GM12801 (cell line): ENCODE measurements around the gene USP32.

Experiments
- TF ChIP-seq, protein P1 (sequence below): IDR thresholded peaks from one replicate; pipeline ENCODE4 v1.5.1; 2011; ENCODE audit warnings: control low read depth; ENCODE audit not compliant: insufficient read length; ENCODE audit errors: extremely low read depth

Gene USP32

DNA sequence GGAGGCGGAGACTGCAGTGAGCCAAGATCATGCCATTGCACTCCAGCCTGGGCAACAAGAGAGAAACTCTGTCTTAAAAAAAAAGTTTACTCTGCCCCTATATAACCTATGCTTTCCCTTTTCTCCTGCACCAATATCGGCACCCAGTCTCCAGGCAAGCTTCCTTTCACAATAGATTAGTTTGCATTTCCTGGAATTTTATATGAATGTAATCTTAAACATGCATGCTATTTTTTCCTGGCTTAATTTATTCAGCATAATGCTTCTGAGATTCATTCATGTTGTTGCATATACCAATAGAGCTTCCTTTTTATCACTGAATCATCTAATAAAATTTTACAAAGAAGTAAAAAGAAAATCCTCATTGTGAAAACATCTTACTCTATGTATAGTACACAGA is 59.4 kb downstream of the USP32 start:
- TF ChIP-seq, protein P1, sequence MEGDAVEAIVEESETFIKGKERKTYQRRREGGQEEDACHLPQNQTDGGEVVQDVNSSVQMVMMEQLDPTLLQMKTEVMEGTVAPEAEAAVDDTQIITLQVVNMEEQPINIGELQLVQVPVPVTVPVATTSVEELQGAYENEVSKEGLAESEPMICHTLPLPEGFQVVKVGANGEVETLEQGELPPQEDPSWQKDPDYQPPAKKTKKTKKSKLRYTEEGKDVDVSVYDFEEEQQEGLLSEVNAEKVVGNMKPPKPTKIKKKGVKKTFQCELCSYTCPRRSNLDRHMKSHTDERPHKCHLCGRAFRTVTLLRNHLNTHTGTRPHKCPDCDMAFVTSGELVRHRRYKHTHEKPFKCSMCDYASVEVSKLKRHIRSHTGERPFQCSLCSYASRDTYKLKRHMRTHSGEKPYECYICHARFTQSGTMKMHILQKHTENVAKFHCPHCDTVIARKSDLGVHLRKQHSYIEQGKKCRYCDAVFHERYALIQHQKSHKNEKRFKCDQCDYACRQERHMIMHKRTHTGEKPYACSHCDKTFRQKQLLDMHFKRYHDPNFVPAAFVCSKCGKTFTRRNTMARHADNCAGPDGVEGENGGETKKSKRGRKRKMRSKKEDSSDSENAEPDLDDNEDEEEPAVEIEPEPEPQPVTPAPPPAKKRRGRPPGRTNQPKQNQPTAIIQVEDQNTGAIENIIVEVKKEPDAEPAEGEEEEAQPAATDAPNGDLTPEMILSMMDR: no peak

DNA sequence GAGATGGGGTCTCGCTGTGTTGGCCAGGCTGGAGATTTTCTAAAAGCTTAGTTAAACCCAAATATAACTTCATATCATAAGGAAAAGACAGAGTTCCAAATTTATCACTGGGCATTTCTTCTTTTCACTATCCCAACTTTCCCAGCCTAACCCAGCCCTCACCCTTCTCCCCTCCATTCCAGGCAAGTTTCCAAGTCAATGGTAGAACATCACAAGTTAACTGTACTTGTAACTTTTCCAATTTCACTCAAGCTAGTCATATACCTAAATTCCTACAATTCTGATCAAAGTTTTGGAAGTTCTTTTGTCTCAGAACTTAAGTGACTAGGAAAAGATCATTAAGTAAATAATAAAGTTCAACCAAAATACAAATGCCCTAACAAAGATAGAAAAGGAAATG is 61.2 kb downstream of the USP32 start:
- TF ChIP-seq, protein P1: no peak

DNA sequence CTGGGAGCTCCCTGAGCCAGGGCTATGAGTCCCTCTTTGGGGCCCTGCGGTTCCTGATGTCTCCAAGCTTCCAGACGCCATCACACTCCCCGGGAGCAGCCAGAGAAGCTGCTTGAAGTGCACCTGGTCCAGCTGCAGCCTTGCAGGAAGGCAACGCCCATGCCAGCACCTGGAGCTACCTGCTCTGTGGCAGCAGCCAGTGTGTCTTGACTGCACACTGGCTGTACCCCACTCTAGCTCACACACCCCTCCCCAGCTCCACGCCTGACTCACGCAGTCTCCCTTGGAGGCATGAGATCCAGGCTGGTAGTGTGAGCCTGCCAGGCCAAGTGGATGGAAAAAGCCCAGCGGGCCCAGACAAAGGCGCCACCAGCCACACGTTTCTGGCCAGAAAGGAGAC is 63.3 kb downstream of the USP32 start:
- TF ChIP-seq, protein P1: no peak

DNA sequence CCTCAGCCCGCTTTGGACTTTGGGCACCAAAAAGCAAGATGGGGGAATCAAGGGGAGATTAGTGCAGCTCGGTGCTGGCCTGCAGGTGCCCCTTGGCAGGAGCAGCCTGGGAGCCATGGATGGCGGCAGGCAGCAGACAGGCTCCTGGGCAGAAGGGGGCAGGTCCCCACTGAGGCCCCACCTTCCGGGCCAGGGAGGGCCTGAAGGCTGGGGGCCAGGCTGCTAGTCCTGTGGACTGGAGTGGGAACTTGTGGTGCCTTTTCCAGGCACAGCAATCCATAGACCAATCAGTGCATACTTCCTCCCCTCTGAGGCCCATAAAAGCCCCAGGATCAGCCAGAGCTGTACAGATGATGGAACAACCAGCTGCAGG is 64.0 kb downstream of the USP32 start:
- TF ChIP-seq, protein P1: no peak

DNA sequence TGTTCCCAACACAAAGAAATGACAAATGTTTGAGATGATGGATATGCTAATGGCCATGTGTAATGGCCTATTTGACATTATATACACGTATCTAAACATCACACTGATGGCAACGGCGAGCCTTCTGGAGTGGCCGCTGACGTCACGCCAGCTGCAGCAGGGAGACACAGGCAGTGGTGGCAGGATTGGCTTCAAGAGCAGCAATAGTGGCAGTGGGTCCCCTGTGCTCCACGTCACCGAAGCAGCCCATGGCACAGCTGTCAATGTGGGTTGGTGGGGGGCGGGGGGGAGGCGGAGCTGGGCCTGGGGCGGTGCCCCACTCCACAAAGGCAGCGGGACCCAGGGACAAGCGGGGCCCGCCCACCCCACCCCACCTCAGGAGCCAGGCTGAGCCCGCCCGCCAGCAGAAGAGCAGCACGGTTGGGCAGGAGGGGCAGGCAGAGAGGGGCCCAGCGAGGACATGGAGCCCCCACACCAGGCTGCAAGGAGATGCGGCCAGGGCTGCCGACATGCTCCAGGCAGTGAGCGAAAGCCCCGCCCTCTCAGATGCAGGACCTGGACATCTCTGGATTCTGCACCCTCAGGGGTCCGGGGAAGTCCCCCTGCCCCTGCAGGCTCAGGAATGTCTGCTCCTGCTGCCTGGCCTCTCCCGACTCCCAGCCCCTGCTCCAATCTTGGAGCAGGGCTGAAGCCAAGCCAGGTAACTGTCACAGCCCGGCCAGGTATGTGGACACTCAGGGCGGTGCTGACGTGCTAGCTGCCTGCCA is 64.6 kb downstream of the USP32 start:
- TF ChIP-seq, protein P1: no peak

DNA sequence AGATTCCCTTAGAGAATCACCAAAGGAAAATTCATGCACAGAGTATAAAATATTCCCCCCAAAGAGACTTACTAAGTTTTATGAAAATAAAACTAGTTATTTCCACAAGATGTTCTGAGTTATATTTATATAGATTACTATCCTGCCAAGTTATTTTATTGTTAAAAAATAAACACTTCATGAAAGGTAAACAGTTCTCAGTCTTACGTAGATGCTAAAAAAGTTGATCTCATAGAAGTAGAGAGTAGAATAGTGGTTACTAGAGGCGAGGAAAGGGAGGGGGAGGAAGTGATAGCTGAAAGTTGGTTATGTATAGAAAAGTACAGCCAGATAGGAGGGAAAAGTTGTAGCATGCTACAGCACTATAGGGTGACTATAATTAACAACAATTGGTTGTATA is 65.2 kb downstream of the USP32 start:
- TF ChIP-seq, protein P1: no peak

DNA sequence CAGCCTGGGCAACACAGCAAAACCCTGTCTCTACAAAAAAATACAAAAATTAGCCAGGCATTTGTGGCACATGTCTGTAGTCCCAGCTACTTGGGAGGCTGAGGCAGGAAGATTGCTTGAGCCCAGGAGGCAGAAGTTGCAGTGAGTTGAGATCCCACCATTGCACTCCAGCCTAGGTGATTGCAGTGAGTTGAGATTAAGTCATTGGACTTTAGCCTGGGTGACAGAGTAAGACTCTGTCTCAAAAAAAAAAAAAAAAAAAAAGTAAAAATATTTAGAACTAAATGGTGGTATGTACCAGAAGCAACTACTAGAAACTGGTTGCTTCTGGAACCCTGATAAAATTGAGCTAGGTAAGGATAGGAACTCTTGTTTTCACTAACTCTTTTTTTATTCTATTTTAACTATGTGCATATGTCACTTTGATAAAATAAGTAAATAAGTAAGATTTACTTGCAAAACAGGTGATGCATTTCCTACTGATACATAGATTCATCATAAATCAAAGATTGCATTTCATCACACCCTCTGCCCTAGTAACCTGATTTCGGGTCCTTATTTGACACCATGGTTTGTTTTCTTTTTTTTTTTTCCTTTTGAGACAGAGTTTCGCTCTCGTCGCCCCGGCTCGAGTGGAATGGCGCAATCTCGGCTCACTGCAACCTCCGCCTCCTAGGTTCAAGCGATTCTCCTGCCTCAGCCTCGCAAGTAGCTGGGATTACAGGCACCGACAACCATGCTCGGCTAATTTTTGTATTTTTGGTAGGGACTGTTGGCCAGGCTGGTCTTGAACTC is 66.0 kb downstream of the USP32 start:
- TF ChIP-seq, protein P1: no peak
